ENCODE measurements around the gene FCGR3A.
"Not testable (repeated sequence)": the region's sequence is repeated elsewhere in the genome, so short reads cannot be mapped to it uniquely, and the experiment has no call there.

DNA sequence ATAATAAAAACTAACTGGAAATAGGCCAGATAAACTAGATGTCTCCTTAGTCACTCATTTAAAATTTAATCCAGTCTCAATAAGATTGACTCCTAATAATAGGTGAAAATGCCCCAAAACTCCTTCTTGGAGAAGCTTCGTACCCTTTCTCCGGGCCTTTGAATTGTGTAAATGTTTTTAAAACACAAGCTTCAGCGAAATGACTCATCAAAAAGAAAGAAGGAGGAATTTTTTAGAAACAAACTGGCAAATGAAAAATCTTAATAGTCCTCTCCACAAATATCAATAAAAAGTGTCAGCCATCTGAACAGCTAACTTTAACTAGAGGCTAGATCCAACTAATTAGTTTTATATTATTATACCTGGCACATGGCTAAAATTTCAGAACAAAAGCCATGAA, 47.5 kb upstream of the FCGR3A start:
- TF ChIP-seq, protein P1, sequence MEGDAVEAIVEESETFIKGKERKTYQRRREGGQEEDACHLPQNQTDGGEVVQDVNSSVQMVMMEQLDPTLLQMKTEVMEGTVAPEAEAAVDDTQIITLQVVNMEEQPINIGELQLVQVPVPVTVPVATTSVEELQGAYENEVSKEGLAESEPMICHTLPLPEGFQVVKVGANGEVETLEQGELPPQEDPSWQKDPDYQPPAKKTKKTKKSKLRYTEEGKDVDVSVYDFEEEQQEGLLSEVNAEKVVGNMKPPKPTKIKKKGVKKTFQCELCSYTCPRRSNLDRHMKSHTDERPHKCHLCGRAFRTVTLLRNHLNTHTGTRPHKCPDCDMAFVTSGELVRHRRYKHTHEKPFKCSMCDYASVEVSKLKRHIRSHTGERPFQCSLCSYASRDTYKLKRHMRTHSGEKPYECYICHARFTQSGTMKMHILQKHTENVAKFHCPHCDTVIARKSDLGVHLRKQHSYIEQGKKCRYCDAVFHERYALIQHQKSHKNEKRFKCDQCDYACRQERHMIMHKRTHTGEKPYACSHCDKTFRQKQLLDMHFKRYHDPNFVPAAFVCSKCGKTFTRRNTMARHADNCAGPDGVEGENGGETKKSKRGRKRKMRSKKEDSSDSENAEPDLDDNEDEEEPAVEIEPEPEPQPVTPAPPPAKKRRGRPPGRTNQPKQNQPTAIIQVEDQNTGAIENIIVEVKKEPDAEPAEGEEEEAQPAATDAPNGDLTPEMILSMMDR (IDR thresholded peaks at IDR 0.05 in 8 of 11, conservative IDR thresholded peaks at IDR 0.05 in 3 of 11): not testable (repeated sequence)
- TF ChIP-seq POLR2A (IDR thresholded peaks at IDR 0.05): not testable (repeated sequence)
